Astrocyte (in vitro differentiated cells and primary cell): ENCODE data around the gene SLC38A3. TPM values are rescaled to one million over a fixed set of nuclear protein-coding genes. Genes with fewer than 3 reads are reported as not detected.
A peak's percentile ranks its signal among the peaks of the same experiment; 100 is the strongest.

Experiments
- DNase-seq: peaks from one replicate; pipeline ENCODE4 v3.0.0-alpha.2; 2010; ENCODE audit warnings: low read depth
- FAIRE-seq: peaks from 2 replicates; lab custom pipeline; 2011; peaks lifted over from hg19 to GRCh38; lab: Jason Lieb, UNC
- H2AFZ ChIP-seq: 2 replicates; pipeline ENCODE4 v1.6.0; 2012; ENCODE audit warnings: low read depth, low read length, inconsistent platforms
- H3K27ac ChIP-seq: 2 replicates; pipeline ENCODE4 v1.5.1; 2011; ENCODE audit warnings: low read depth, low read length, inconsistent platforms
- H3K27me3 ChIP-seq: 2 replicates; pipeline ENCODE4 v1.6.0; 2011; ENCODE audit warnings: low read length, inconsistent platforms; ENCODE audit not compliant: insufficient read depth
- H3K36me3 ChIP-seq: 2 replicates; pipeline ENCODE4 v1.5.1; 2011; ENCODE audit warnings: low read length, inconsistent platforms; ENCODE audit not compliant: insufficient read depth
- H3K4me1 ChIP-seq: 2 replicates; pipeline ENCODE4 v1.5.1; 2011; ENCODE audit warnings: low read length, inconsistent platforms; ENCODE audit not compliant: insufficient read depth
- H3K4me2 ChIP-seq: 2 replicates; pipeline ENCODE4 v1.6.0; 2012; ENCODE audit warnings: low read length, inconsistent platforms
- H3K4me3 ChIP-seq: 2 replicates; pipeline ENCODE4 v1.5.1; 2011; ENCODE audit warnings: low read depth, mild to moderate bottlenecking, low read length, inconsistent platforms; ENCODE audit not compliant: insufficient read depth
- H3K79me2 ChIP-seq: 2 replicates; pipeline ENCODE4 v1.6.0; 2012; ENCODE audit warnings: mild to moderate bottlenecking, low read length, inconsistent platforms; ENCODE audit not compliant: insufficient read depth
- H3K9ac ChIP-seq: 2 replicates; pipeline ENCODE4 v1.6.0; 2012; ENCODE audit warnings: mild to moderate bottlenecking, low read length, inconsistent platforms
- H3K9me3 ChIP-seq: 2 replicates; pipeline ENCODE4 v1.5.1; 2012; ENCODE audit warnings: low read depth, mild to moderate bottlenecking, low read length, inconsistent platforms; ENCODE audit not compliant: insufficient read depth
- H4K20me1 ChIP-seq: 2 replicates; pipeline ENCODE4 v1.6.0; 2012; ENCODE audit warnings: low read length, inconsistent platforms; ENCODE audit not compliant: insufficient read depth
- H3K27ac Mint-ChIP-seq: one replicate; pipeline ENCODE4 v1.8.0; 2021; ENCODE audit warnings: mild to moderate bottlenecking, mixed read lengths; ENCODE audit not compliant: unreplicated experiment
- H3K27me3 Mint-ChIP-seq: one replicate; pipeline ENCODE4 v1.8.0; 2021; ENCODE audit warnings: low read depth, mixed read lengths; ENCODE audit not compliant: unreplicated experiment
- H3K36me3 Mint-ChIP-seq: one replicate; pipeline ENCODE4 v1.8.0; 2021; ENCODE audit warnings: low read depth, mixed read lengths; ENCODE audit not compliant: unreplicated experiment
- H3K4me1 Mint-ChIP-seq: one replicate; pipeline ENCODE4 v1.8.0; 2021; ENCODE audit warnings: low read depth, mixed read lengths; ENCODE audit not compliant: unreplicated experiment
- H3K4me3 Mint-ChIP-seq: one replicate; pipeline ENCODE4 v1.8.0; 2021; ENCODE audit warnings: mild to moderate bottlenecking, moderate library complexity, mixed read lengths; ENCODE audit not compliant: unreplicated experiment
- H3K9me3 Mint-ChIP-seq: one replicate; pipeline ENCODE4 v1.8.0; 2021; ENCODE audit warnings: mild to moderate bottlenecking, mixed read lengths; ENCODE audit not compliant: unreplicated experiment
- EZH2 ChIP-seq: IDR thresholded peaks from 2 replicates; pipeline ENCODE4 v1.6.1; 2012; ENCODE audit warnings: mild to moderate bottlenecking, low read length, inconsistent platforms; ENCODE audit not compliant: insufficient read depth
- total RNA-seq: library from RNA; stranded (reverse); gene quantifications from 2 replicates; pipeline ENCODE4 v1.2.1, GENCODE V29; 2021
- TF ChIP-seq, protein P1 (sequence below): IDR thresholded peaks from 2 replicates; pipeline ENCODE4 v1.5.1; 2011; ENCODE audit warnings: low read depth, mild to moderate bottlenecking, inconsistent platforms, low read length, moderate library complexity; ENCODE audit not compliant: insufficient read depth

SLC38A3 gene
- total RNA-seq, 1 donor from 2014 or later, result 0.68 TPM

GRCh38 chr3:50264964-50265485, 60.0 kb downstream of the SLC38A3 start:
- Histone ChIP-seq H3K4me2 (peak overlapping the region; percentile 67), H3K27ac (peak overlapping the region; percentile 67), H3K4me3 (no peak overlapping the region), H4K20me1 (no peaks in the 10 kb centered on the region), H3K9ac (peak overlapping the region; percentile 58), H2AFZ (no peak overlapping the region), H3K27me3 (no peaks in the 10 kb centered on the region), H3K36me3 (no peaks in the 10 kb centered on the region), H3K4me1 (peaks cover 49% of the 10 kb centered on the region), H3K79me2 (no peaks in the 10 kb centered on the region), H3K9me3 (no peaks in the 10 kb centered on the region)
- Mint-ChIP-seq H3K4me3 (no peak overlapping the region), H3K36me3 (no peaks in the 10 kb centered on the region), H3K9me3 (no peaks in the 10 kb centered on the region), H3K27ac (peak overlapping the region; percentile 81), H3K27me3 (peaks cover 3% of the 10 kb centered on the region), H3K4me1 (peaks cover 24% of the 10 kb centered on the region)
- TF ChIP-seq, protein P1, sequence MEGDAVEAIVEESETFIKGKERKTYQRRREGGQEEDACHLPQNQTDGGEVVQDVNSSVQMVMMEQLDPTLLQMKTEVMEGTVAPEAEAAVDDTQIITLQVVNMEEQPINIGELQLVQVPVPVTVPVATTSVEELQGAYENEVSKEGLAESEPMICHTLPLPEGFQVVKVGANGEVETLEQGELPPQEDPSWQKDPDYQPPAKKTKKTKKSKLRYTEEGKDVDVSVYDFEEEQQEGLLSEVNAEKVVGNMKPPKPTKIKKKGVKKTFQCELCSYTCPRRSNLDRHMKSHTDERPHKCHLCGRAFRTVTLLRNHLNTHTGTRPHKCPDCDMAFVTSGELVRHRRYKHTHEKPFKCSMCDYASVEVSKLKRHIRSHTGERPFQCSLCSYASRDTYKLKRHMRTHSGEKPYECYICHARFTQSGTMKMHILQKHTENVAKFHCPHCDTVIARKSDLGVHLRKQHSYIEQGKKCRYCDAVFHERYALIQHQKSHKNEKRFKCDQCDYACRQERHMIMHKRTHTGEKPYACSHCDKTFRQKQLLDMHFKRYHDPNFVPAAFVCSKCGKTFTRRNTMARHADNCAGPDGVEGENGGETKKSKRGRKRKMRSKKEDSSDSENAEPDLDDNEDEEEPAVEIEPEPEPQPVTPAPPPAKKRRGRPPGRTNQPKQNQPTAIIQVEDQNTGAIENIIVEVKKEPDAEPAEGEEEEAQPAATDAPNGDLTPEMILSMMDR, result no peak
- TF ChIP-seq EZH2, result no peak
- DNase-seq, result no peak
- no peak for FAIRE-seq

DNA sequence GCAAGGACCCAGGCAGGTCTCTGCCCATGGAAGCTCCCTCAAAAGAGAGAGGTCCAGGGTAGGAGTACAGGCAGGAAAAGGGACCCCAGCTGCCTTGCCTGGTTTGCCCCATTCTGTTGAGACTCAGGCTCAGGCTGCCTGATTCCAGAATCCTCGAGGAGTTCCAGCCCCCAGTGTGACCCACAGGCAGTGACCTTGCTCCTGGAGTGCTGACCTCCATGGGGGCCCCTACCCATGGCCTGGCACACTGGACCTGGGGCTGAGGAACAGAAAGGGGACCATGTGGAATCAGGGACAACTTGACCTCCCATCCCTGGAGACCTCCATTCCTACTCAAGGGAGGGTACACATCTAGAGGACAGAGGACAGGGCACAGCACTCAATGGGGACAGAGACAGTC, 60.5 kb downstream of the SLC38A3 start:
- TF ChIP-seq, protein P1, result no peak
- TF ChIP-seq EZH2, result no peak
- Histone ChIP-seq H3K27me3 (no peaks in the 10 kb centered on the region), H3K27ac (peak overlapping the region; percentile 67), H3K36me3 (no peaks in the 10 kb centered on the region), H3K4me1 (peaks cover 49% of the 10 kb centered on the region), H3K4me3 (no peak overlapping the region), H3K4me2 (no peak overlapping the region), H3K9ac (peak overlapping the region; percentile 58), H3K79me2 (no peaks in the 10 kb centered on the region), H4K20me1 (no peaks in the 10 kb centered on the region), H2AFZ (no peak overlapping the region), H3K9me3 (no peaks in the 10 kb centered on the region)
- no peak for DNase-seq
- Mint-ChIP-seq H3K27me3 (peaks cover 3% of the 10 kb centered on the region), H3K9me3 (no peaks in the 10 kb centered on the region), H3K4me3 (no peak overlapping the region), H3K27ac (peak overlapping the region; percentile 47), H3K4me1 (peaks cover 28% of the 10 kb centered on the region), H3K36me3 (no peaks in the 10 kb centered on the region)
- FAIRE-seq, result no peak

GRCh38 chr3:50266017-50266416, 60.9 kb downstream of the SLC38A3 start:
- DNase-seq (no peak), FAIRE-seq (no peak)
- Histone ChIP-seq H3K9me3 (no peaks in the 10 kb centered on the region), H3K79me2 (no peaks in the 10 kb centered on the region), H4K20me1 (no peaks in the 10 kb centered on the region), H3K27me3 (no peaks in the 10 kb centered on the region), H2AFZ (no peak overlapping the region), H3K36me3 (no peaks in the 10 kb centered on the region), H3K4me3 (no peak overlapping the region), H3K27ac (no peak overlapping the region), H3K4me1 (peaks cover 47% of the 10 kb centered on the region), H3K4me2 (no peak overlapping the region), H3K9ac (no peak overlapping the region)
- TF ChIP-seq, protein P1, result no peak
- no peak for TF ChIP-seq EZH2
- Mint-ChIP-seq H3K27me3 (peaks cover 3% of the 10 kb centered on the region), H3K27ac (peak overlapping the region; percentile 47), H3K36me3 (no peaks in the 10 kb centered on the region), H3K4me1 (peaks cover 28% of the 10 kb centered on the region), H3K9me3 (no peaks in the 10 kb centered on the region), H3K4me3 (peak overlapping the region; percentile 34)
